GM19452 (cell line): ENCODE results near the gene ADAMTS1.
"Not testable (repeated sequence)": the region's sequence is repeated elsewhere in the genome, so short reads cannot be mapped to it uniquely, and the experiment has no call there.

Source experiments
- ATAC-seq: cut with Tn5 transposase; IDR thresholded peaks from one replicate; pipeline ENCODE4 v1.9.1; 2021; ENCODE audit not compliant: unreplicated experiment

ADAMTS1 gene

GRCh38 chr21:26845066-26845758 is at the start of gene ADAMTS1:
TSS of gene ADAMTS1 (minus strand) at chr21:26845409. CDS start at chr21:26844954, 455 bp downstream.
- no peak for ATAC-seq

DNA sequence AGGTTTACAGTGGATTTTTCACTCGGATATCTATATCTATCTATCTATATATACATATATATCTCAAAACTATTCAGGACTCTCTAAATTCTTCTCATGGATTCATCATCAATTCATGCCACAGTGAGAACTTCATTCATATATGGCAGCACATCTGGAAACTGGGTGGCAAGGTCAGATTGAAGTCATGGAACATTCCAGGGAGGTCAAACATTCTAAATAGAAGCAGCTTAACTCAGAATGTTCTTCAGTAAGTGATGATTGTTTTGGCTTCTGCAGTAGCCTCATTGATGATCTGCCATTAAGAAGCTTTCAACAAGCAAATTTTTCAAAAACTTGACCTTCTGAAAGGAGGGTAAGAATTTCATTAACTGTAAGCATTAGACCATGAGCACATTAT is 46.9 kb upstream of the ADAMTS1 start:
- no peak for ATAC-seq

- ATAC-seq: no peak
These were observed 43.7 kb upstream of the ADAMTS1 start for GRCh38 chr21:26888931-26889330.

- ATAC-seq: no peak
These were observed 43.0 kb upstream of the ADAMTS1 start for GRCh38 chr21:26888256-26888655.

GRCh38 chr21:26887251-26887650 is 42.0 kb upstream of the ADAMTS1 start:
- ATAC-seq: no peak

- no peak for ATAC-seq
These were observed 39.2 kb upstream of the ADAMTS1 start for GRCh38 chr21:26884436-26884835.

- ATAC-seq: no peak
These were observed 38.6 kb upstream of the ADAMTS1 start for GRCh38 chr21:26883768-26884167.

GRCh38 chr21:26881504-26882228 is 36.5 kb upstream of the ADAMTS1 start:
- ATAC-seq: no peak

DNA sequence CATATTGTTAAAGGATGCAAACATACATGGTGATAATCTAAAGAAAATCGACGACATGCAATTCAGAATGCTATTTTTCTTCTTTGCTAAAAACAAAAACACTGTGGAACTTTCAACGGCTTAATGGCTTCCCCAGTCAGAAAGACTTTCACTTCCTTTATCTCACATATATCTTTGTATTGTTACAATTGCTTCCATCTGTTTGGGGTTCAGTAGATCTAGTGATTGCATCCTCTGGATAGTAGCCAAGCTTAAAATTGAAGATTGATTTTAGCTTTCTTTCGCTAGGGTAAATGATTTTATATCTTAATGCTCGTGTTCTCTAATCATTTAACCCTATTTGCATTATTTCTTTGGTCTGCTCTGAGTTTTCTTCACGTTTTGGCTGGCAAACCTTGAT is 31.8 kb upstream of the ADAMTS1 start:
- no peak for ATAC-seq

- no peak for ATAC-seq
These were observed 29.1 kb upstream of the ADAMTS1 start for GRCh38 chr21:26874347-26874746.

GRCh38 chr21:26865857-26866256 is 20.6 kb upstream of the ADAMTS1 start:
- no peak for ATAC-seq

DNA sequence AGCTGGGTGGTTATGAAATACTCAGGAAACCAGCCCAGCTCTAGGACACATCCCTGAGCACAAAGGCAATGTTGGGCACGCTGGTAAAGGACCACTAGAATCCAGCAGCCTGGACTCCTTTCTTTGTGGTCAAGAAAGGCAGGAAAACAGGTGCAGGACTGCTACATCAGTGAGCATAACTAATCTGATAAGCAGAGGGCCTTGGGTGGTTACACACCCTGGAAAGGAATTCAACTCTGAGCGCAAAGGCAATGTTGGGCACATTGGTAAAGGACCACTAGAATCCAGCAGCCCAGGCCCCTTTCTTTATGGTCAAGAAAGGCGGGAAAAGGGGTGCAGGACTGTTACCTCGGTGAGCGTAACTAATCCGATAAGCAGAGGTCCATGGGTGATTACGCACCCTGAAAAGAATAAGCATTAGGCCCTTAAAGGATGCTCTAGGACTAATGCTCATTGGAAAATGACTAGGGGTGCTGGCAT is 11.7 kb upstream of the ADAMTS1 start:
- not testable (repeated sequence) for ATAC-seq

GRCh38 chr21:26854695-26855094 is 9.5 kb upstream of the ADAMTS1 start:
- not testable (repeated sequence) for ATAC-seq

- no peak for ATAC-seq
These were observed 7.2 kb upstream of the ADAMTS1 start for GRCh38 chr21:26852423-26852822.

DNA sequence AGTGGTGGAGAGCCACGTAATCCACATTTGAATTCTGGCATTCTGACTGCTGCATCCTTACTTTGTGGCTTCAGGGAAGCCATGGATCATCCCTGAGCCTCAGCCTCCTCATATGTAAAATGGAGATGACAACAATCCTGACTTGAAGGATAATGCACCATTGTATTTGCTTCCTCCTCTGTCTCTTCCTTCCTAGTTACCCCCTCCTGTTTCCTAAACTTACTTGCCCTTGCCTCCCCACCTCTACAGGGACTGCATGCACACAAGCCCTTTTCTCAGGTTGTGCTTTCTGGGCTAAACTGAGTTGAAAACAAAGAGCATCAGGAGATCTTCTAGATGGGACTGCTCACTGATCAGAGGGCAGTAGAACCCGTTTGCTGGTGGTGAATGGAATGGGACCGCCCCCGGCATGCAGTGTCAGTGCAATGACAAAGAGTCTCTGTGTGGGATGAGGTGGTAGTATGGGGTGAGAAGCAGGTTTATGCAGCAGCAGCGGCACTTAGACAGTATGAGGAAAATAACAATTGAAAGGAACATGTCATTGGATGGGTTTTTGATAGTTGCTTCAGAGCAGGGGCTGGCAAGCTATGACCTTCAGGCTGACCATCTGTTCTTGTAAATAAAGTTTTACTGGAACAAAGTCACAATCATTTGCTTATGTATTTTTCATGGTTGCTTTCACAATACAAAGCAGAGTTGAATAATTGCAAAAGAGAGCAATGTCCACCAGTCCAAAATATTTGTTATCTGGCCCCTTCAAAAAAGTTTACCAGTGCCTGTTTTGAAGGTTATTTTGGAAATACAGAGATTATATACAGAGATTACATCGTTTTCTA is 6.1 kb upstream of the ADAMTS1 start:
- no peak for ATAC-seq

GRCh38 chr21:26850116-26850643 is 5.0 kb upstream of the ADAMTS1 start:
- ATAC-seq: no peak

DNA sequence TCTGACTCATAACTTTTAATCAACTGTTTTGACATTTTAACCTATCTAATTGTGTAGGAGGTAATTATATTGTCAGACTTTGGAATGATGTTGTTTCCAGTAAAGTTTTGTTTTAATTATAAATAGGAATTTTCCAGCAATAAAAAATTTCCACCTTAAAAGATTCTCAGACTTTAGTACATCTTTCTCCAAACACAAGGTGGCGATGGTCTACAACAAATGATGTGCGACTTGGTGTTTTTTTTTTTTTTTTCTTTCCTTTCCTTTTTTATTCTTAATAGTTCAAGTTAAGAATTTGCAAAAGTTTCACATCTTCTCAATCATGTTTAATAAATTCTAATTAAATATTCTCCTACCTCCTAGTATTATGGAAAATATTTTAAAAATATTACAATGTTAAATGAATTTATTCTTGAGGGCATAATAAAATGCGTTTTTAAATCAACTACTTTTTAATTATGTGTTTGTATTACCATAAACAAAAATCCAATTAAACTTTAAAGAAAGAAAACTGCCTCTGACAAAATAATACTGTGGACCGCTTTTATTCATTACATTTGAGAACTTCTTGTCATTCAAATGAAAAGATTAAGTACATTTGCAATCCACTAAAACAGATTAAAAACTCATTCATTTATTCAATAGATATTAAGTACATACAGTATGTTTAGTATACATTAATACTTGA is 4.4 kb upstream of the ADAMTS1 start:
- ATAC-seq: no peak

GRCh38 chr21:26847921-26848320 is 2.7 kb upstream of the ADAMTS1 start:
- no peak for ATAC-seq

GRCh38 chr21:26847002-26847401 is 1.8 kb upstream of the ADAMTS1 start:
- no peak for ATAC-seq

DNA sequence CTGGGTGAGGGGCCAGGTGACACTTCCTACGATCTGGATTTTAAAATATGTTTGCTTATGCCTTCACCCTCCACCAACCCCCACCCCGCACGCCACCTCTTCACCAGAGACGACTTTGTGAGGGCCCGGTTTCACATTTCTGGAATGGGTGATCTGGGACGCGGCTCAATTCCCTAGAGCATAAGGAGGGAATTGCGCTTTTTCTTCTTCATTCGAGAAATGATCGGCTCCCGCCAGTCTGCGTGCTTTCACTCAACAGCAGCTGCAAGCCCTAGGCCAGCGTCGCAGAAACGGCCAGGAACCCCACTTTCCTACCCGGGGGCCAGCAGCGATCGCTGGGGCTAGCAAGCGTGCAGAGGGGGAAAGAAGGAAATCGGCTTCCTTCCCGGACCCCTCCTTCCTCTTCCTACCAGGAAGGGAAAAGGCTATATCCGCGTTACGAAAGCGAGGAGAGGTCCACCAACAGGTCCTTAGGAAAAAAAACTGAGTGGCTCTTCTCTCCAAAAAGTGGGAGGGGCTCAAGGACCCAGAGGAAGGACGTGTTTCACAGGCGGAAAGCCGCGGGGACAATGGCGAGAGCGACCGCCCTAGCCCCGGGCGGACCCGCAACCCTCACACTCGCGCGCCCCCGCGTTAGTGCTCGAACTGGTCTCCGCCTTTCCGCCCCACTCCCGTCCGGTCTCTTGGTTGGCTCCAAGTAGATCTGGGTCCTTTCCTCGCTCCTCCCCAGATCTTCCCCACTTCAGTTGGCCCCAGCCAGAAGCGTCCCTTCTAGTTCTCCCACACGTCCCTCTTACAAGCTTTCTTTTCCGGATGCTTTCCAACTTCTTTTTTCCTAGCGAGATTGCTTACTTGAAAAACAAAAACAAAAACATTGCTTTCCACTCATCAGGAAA is 1.1 kb upstream of the ADAMTS1 start:
- no peak for ATAC-seq
